SU-DHL-6 (cell line): ENCODE data around the gene RAPGEF5.

ENCODE experiments used
- H2AFZ ChIP-seq: fragments of 200-600 bp; sonication (generic); 2 replicates; pipeline ENCODE4 v1.6.1; 2014; ENCODE audit warnings: low read depth, mild to moderate bottlenecking, moderate library complexity, mixed read lengths, antibody characterized with exemption, low read length; ENCODE audit not compliant: severe bottlenecking
- H3F3A ChIP-seq: fragments of 200-600 bp; shearing (Covaris generic); 2 replicates; pipeline ENCODE4 v1.6.0; 2016; ENCODE audit warnings: antibody characterized with exemption, mild to moderate bottlenecking; ENCODE audit not compliant: insufficient read depth
- H3K27ac ChIP-seq: fragments of 200-600 bp; sonication (generic); 2 replicates; pipeline ENCODE4 v1.5.1; 2016; ENCODE audit warnings: low read depth, mild to moderate bottlenecking, low read length, moderate library complexity, mixed read lengths
- H3K27me3 ChIP-seq: fragments of 200-600 bp; sonication (generic), shearing (Covaris generic); 2 replicates; pipeline ENCODE4 v1.6.0; 2014; ENCODE audit warnings: mild to moderate bottlenecking, low read length
- H3K36me3 ChIP-seq: fragments of 200-600 bp; sonication (generic); 2 replicates; pipeline ENCODE4 v1.6.1; 2014; ENCODE audit warnings: mild to moderate bottlenecking, low read length, mixed read lengths
- H3K4me2 ChIP-seq: fragments of 300-600, 200-600 bp; shearing (Covaris generic), sonication (generic); 2 replicates; pipeline ENCODE4 v1.6.0; 2014; ENCODE audit warnings: low read length, low read depth, mild to moderate bottlenecking; ENCODE audit not compliant: poor library complexity, severe bottlenecking
- H3K4me3 ChIP-seq: fragments of 200-600 bp; sonication (generic); 2 replicates; pipeline ENCODE4 v1.5.1; 2014; ENCODE audit warnings: antibody characterized with exemption, low read length, mild to moderate bottlenecking, mixed read lengths; ENCODE audit not compliant: insufficient read depth, poor library complexity, severe bottlenecking
- H3K79me2 ChIP-seq: fragments of 200-600 bp; sonication (generic); 2 replicates; pipeline ENCODE4 v1.6.1; 2014; ENCODE audit warnings: mild to moderate bottlenecking, low read length, moderate library complexity; ENCODE audit not compliant: insufficient read depth
- H3K9ac ChIP-seq: fragments of 200-600 bp; sonication (generic); 2 replicates; pipeline ENCODE4 v1.7.0; 2014; ENCODE audit warnings: mild to moderate bottlenecking, low read length
- H3K9me2 ChIP-seq: fragments of 200-600 bp; sonication (generic); replicated peaks from 2 replicates; pipeline ENCODE4 v1.6.1; 2014; ENCODE audit warnings: low read length; ENCODE audit not compliant: insufficient read depth
- H3K9me3 ChIP-seq: fragments of 200-600 bp; sonication (generic); 2 replicates; pipeline ENCODE4 v1.6.1; 2014; ENCODE audit warnings: low read length, mixed read lengths; ENCODE audit not compliant: insufficient read depth
- H4K20me1 ChIP-seq: fragments of 200-600 bp; sonication (generic); 2 replicates; pipeline ENCODE4 v1.6.1; 2014; ENCODE audit warnings: low read depth, mild to moderate bottlenecking, antibody characterized with exemption, low read length, moderate library complexity, mixed read lengths
- EZH2phosphoT487 ChIP-seq: fragments of 200-600 bp; sonication (generic), shearing (Covaris generic); conservative IDR thresholded peaks from 2 replicates; pipeline ENCODE4 v1.6.1; 2018; ENCODE audit warnings: mild to moderate bottlenecking, antibody characterized with exemption, low read length, moderate library complexity, mixed read lengths
- TF ChIP-seq, protein P1 (sequence below): fragments of 200-600 bp; sonication (generic); IDR thresholded peaks from one replicate; pipeline ENCODE4 v1.5.1; 2017; ENCODE audit warnings: antibody characterized with exemption, mild to moderate bottlenecking, low read length, moderate library complexity; ENCODE audit not compliant: insufficient read depth, poor library complexity, severe bottlenecking

The RAPGEF5 gene

DNA sequence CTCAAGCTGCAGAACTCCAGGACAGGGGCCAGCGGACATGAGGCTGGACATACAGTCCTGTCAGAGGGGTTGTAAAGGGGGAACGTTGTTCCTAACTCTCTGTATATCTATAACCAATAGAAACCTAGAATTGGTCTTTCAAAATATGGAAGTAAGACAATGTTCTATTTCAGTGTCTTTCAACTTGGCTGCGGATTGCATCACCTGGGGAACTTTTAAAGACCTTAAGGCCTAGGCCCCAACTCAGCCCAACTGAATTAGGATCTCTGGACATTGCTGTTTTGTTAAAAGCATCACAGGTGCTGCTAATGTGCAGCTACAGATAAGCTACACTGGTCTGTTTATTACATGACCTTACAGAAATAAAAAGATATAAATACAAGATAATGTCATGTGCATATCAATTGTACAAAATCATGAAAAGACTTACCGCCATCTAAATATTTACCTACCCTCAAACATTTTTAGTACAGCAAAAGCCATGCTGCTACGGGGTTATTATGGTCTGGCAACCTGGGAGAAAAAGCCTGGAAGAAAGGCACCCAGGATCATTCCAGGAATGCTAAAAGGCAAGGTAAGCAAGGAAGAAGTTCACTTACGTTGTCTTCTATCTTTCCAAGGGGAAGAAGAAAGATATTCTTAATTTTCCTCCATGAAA is 169.1 kb downstream of the RAPGEF5 start:
- no peaks in the 10 kb centered on the region for H3K9me2 ChIP-seq
- H2AFZ ChIP-seq = no peak overlapping the region
- H3K4me2 ChIP-seq = no peak overlapping the region
- TF ChIP-seq EZH2phosphoT487 = no peak
- TF ChIP-seq, protein P1, sequence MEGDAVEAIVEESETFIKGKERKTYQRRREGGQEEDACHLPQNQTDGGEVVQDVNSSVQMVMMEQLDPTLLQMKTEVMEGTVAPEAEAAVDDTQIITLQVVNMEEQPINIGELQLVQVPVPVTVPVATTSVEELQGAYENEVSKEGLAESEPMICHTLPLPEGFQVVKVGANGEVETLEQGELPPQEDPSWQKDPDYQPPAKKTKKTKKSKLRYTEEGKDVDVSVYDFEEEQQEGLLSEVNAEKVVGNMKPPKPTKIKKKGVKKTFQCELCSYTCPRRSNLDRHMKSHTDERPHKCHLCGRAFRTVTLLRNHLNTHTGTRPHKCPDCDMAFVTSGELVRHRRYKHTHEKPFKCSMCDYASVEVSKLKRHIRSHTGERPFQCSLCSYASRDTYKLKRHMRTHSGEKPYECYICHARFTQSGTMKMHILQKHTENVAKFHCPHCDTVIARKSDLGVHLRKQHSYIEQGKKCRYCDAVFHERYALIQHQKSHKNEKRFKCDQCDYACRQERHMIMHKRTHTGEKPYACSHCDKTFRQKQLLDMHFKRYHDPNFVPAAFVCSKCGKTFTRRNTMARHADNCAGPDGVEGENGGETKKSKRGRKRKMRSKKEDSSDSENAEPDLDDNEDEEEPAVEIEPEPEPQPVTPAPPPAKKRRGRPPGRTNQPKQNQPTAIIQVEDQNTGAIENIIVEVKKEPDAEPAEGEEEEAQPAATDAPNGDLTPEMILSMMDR = no peak
- H4K20me1 ChIP-seq = no peaks in the 10 kb centered on the region
- H3K9me3 ChIP-seq = no peaks in the 10 kb centered on the region
- H3K36me3 ChIP-seq = no peaks in the 10 kb centered on the region
- no peak overlapping the region for H3K27ac ChIP-seq
- H3K27me3 ChIP-seq = no peaks in the 10 kb centered on the region
- H3K4me3 ChIP-seq = no peak overlapping the region
- no peaks in the 10 kb centered on the region for H3K79me2 ChIP-seq
- H3F3A ChIP-seq = no peaks in the 10 kb centered on the region
- no peak overlapping the region for H3K9ac ChIP-seq

DNA sequence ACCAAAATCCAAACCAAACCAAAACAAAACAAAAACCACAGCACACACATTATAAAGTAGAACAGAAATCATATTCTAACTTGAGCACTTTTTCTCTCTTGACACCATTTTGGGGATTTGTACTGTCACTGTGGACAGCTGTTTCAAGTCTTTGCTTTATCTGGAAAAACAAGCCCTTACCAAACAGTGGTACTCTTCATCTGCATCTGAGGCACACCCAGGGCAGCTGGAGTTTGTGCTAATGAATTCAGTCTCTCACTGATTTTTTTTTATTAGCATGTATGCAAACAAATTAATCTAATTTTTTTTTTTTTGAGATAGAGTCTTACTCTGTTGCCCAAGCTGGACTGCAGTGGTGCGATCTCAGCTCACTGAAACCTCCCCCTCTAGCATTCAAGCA is 171.4 kb downstream of the RAPGEF5 start:
- no peaks in the 10 kb centered on the region for H3K36me3 ChIP-seq
- H4K20me1 ChIP-seq = no peaks in the 10 kb centered on the region
- no peaks in the 10 kb centered on the region for H3K9me3 ChIP-seq
- no peak overlapping the region for H3K9ac ChIP-seq
- H3F3A ChIP-seq = no peaks in the 10 kb centered on the region
- H3K79me2 ChIP-seq = no peaks in the 10 kb centered on the region
- H3K4me3 ChIP-seq = no peak overlapping the region
- no peaks in the 10 kb centered on the region for H3K9me2 ChIP-seq
- H3K4me2 ChIP-seq = no peak overlapping the region
- H3K27ac ChIP-seq = no peak overlapping the region
- no peak overlapping the region for H2AFZ ChIP-seq
- H3K27me3 ChIP-seq = no peaks in the 10 kb centered on the region
- TF ChIP-seq, protein P1 = no peak
- no peak for TF ChIP-seq EZH2phosphoT487

DNA sequence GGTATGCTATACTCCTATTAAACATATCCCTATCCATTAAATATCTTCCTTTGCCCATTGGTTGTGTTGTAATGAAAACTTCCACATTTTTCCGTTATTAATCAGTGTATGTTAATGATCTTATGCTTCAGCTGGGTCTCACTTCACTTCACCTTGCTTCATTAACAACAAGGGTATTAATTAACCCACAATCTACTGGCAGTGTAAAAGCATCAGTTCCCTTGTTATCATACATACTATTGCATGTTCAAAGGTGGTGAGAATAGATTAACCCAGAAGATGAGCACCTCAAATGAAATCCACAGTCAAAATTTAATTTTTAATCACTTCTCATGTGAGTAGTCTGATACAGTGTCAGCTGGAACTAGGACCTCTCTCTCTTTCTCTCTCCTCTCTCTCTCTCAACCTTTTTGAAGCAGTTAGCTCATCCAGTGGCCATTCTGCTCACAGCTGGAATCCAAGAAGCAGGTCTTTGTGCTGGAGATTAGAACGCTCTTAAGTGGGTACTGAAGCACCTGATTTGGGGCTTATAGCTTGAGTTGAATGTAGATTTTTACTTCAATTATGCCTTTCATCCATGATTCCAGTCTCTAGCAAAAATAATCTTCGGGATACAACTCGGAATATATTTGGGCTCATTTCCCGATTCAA is 172.3 kb downstream of the RAPGEF5 start:
- H3K36me3 ChIP-seq = no peaks in the 10 kb centered on the region
- H3K9me3 ChIP-seq = no peaks in the 10 kb centered on the region
- H2AFZ ChIP-seq = no peak overlapping the region
- H3K4me3 ChIP-seq = no peak overlapping the region
- no peaks in the 10 kb centered on the region for H3F3A ChIP-seq
- TF ChIP-seq, protein P1 = no peak
- TF ChIP-seq EZH2phosphoT487 = no peak
- no peak overlapping the region for H3K4me2 ChIP-seq
- H3K27me3 ChIP-seq = no peaks in the 10 kb centered on the region
- no peaks in the 10 kb centered on the region for H4K20me1 ChIP-seq
- no peaks in the 10 kb centered on the region for H3K9me2 ChIP-seq
- no peak overlapping the region for H3K9ac ChIP-seq
- H3K79me2 ChIP-seq = no peaks in the 10 kb centered on the region
- H3K27ac ChIP-seq = no peak overlapping the region
